ENCODE measurements around the gene MTHFD1L. TPM values are rescaled to one million over a fixed set of nuclear protein-coding genes. Genes with fewer than 3 reads are reported as not detected.

The MTHFD1L gene
- total and polyA plus RNA-seq, 2 of the 8 experiments (the other 6 are each of a cell fraction or from before 2014, with no cell fraction given) = 29.2 to 105 TPM

DNA sequence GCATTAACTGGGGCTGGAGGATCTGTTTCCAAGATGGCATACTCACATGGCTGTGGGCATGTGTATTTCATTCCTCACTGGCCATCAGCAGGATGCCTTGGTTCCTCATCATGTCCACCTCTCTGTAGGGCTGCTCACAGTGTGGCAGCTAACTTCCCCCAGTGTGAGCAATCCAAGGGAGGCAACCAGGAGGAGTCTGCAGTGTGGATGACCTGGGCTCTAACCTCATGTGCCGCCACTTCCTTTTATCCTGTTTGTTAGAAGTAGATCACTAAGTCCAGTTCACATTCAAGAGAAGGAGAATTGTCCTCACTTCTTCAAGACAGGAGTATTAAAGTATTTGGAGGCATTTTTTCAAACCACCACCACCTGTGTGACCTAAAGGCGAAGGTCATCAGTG, 54.4 kb downstream of the MTHFD1L start:
- Histone ChIP-seq H4K5ac (ENCODE audit: insufficient read length, low read depth, low read length) (no peak overlapping the region), H3K9me3 (ENCODE audit: insufficient read depth in 2 of 2, low read depth in 1 of 2, low read length in 1 of 2) (no peaks in the 10 kb centered on the region), H3K79me1 (ENCODE audit: low read depth, low read length) (no peaks in the 10 kb centered on the region), H3K4me2 (ENCODE audit: insufficient read depth in 1 of 2, low read depth in 2 of 2, low read length in 2 of 2) (no peak overlapping the region), H3K4me3 (ENCODE audit: extremely low read depth in 1 of 4, insufficient read depth in 2 of 4, low read depth in 3 of 4, low read length in 4 of 4) (no peak overlapping the region), H3K27ac (ENCODE audit: low read depth, low read length) (no peak overlapping the region), H2BK5ac (ENCODE audit: low read depth, low read length) (no peak overlapping the region), H3K4ac (replicated peaks; ENCODE audit: insufficient read length, low read depth, low read length) (no peak overlapping the region), H4K20me1 (replicated peaks in 1 of 2; ENCODE audit: control insufficient read depth in 1 of 2, insufficient read depth in 2 of 2, low read length in 2 of 2) (peaks cover 0 to 4% of the 10 kb centered on the region in 2 experiments), H2AFZ (ENCODE audit: low read length) (no peak overlapping the region), H2BK120ac (replicated peaks; ENCODE audit: low read depth, low read length) (no peak overlapping the region), H2BK15ac (ENCODE audit: low read length) (no peak overlapping the region), H2BK12ac (ENCODE audit: low read depth, low read length) (no peak overlapping the region), H3K56ac (replicated peaks; ENCODE audit: insufficient read length, low read depth, low read length) (no peak overlapping the region), H3K23ac (ENCODE audit: insufficient read length) (no peak overlapping the region), H4K91ac (replicated peaks; ENCODE audit: insufficient read length, low read length) (no peak overlapping the region), H3K14ac (ENCODE audit: insufficient read length) (no peak overlapping the region), H2AK5ac (ENCODE audit: low read depth, low read length) (no peak overlapping the region), H3K27me3 (replicated peaks in 1 of 4; ENCODE audit: control insufficient read depth in 3 of 4, extremely low read depth in 1 of 4, insufficient read depth in 3 of 4, low read length in 3 of 4) (no peaks in the 10 kb centered on the region), H3K9ac (replicated peaks in 1 of 4; ENCODE audit: extremely low read depth in 1 of 4, low read depth in 3 of 4, low read length in 3 of 4) (no peak overlapping the region), H3K79me2 (ENCODE audit: control insufficient read depth in 1 of 2, insufficient read depth in 2 of 2, low read length in 2 of 2) (no peaks in the 10 kb centered on the region), H2BK20ac (ENCODE audit: low read length) (no peak overlapping the region), H3K4me1 (replicated peaks in 1 of 4; ENCODE audit: control insufficient read depth in 3 of 4, insufficient read depth in 4 of 4, low read length in 3 of 4) (no peaks in the 10 kb centered on the region), H4K8ac (ENCODE audit: extremely low read depth, insufficient read depth, low read length) (no peak overlapping the region), H3K23me2 (ENCODE audit: low read depth, low read length) (no peaks in the 10 kb centered on the region), H3K36me3 (ENCODE audit: control insufficient read depth in 2 of 4, insufficient read depth in 4 of 4, low read length in 3 of 4) (peaks cover 2 to 40% (median 12%) of the 10 kb centered on the region in 4 experiments; a peak in 5 of 8 replicates), H3K18ac (ENCODE audit: extremely low read depth, low read length) (no peak overlapping the region)
- CTCF ChIA-PET (ENCODE audit: partially characterized antibody) = interaction anchor here (1.5 to 2.4 kb wide), 4 partner anchors 9 to 31 kb away, joined by 4 to 12 read pairs (median 5); no protein-coding TSS in a partner anchor
- FAIRE-seq (no peak), DNase-seq (ENCODE audit: low read depth in 1 of 2, low spot score in 2 of 2) (no peak)
- POLR2A ChIA-PET (ENCODE audit: partially characterized antibody) = no interaction called here
- 98% methylated on average over 2 of the region's 2 CpGs; no CpG with 5 or more reads in 1 of the 2 experiments for WGBS, 2 experiments (ENCODE audit: extremely low coverage in 1 of 2, insufficient coverage in 1 of 2, insufficient read length in 1 of 2, insufficient replicate concordance in 2 of 2, low coverage in 1 of 2, low lambda C conversion rate in 2 of 2, missing lambda C conversion rate in 1 of 2)
- no peak for TF ChIP-seq CBX5 (IDR thresholded peaks at IDR 0.05; ENCODE audit: low read depth, low read length)
- no peak for TF ChIP-seq CHD2 (IDR thresholded peaks at IDR 0.05; ENCODE audit: low read length)
- no peak for TF ChIP-seq TAF7 (optimal IDR thresholded peaks at IDR 0.05; ENCODE audit: borderline replicate concordance, low read depth, low read length)
- no peak for TF ChIP-seq HDAC6 (IDR thresholded peaks at IDR 0.05; ENCODE audit: low read depth, low read length)
- TF ChIP-seq ZNF274 (IDR thresholded peaks at IDR 0.05; ENCODE audit: borderline replicate concordance, extremely low read depth, low read length) = no peak
- no peak for TF ChIP-seq RBBP5 (IDR thresholded peaks at IDR 0.05; ENCODE audit: borderline replicate concordance, low read depth, low read length)
- TF ChIP-seq, protein P1, sequence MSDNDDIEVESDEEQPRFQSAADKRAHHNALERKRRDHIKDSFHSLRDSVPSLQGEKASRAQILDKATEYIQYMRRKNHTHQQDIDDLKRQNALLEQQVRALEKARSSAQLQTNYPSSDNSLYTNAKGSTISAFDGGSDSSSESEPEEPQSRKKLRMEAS (IDR thresholded peaks at IDR 0.05) = no peak
- no peak for TF ChIP-seq GABPA (IDR thresholded peaks at IDR 0.05; ENCODE audit: borderline replicate concordance, insufficient read depth, low read length)
- TF ChIP-seq POLR2A (IDR thresholded peaks at IDR 0.05; ENCODE audit: control extremely low read depth in 1 of 2, low read depth in 2 of 2, low read length in 2 of 2) = no peak
- TF ChIP-seq SIX5 (IDR thresholded peaks at IDR 0.05; ENCODE audit: low read depth, low read length) = no peak
- no peak for TF ChIP-seq CHD1 (IDR thresholded peaks at IDR 0.05; ENCODE audit: low read depth, low read length)
- TF ChIP-seq JUND (IDR thresholded peaks at IDR 0.05; ENCODE audit: low read length) = no peak

All from H1 (cell line).